Panc1 (cell line): ENCODE data around the gene FAM169A. TPM values are rescaled to one million over a fixed set of nuclear protein-coding genes. Genes with fewer than 3 reads are reported as not detected.
"Not testable (repeated sequence)": the region's sequence is repeated elsewhere in the genome, so short reads cannot be mapped to it uniquely, and the experiment has no call there.

Experiments used
- ATAC-seq: fragments of 200-7000 bp; cut with Tn5 transposase; 2 replicates; pipeline ENCODE4 v1.9.1; 2020; ENCODE audit warnings: mild to moderate bottlenecking, moderate library complexity
- BruUV-seq: library from RNA; stranded (reverse); fragments of 400-500 nt; replicated peaks from 2 replicates; lab custom pipeline; 2021; lab: Mats Ljungman, UMichigan
- CTCF ChIA-PET: fragments of 300-600 bp; sonication (Branson Sonifier 250); formaldehyde crosslinking; loops from one replicate; lab custom pipeline; 2022; ENCODE audit warnings: antibody characterized with exemption; lab: Charles Lee
- POLR2A ChIA-PET: fragments of 300-600 bp; sonication (Branson Sonifier 250); formaldehyde crosslinking; loops from one replicate; lab custom pipeline; 2022; ENCODE audit warnings: antibody characterized with exemption; lab: Charles Lee
- DNase-seq: peaks from one replicate; pipeline ENCODE4 v3.0.0-alpha.2; 2010; ENCODE audit warnings: low read depth, low spot score
- H3K27ac ChIP-seq: 2 replicates; pipeline ENCODE4 v1.5.1; 2011; ENCODE audit warnings: mild to moderate bottlenecking, low read length, inconsistent platforms
- H3K27me3 ChIP-seq: fragments of 200-500 bp; sonication (Bioruptor generic); 2 replicates; pipeline ENCODE4 v1.6.0; 2014; ENCODE audit warnings: low read length, inconsistent platforms; ENCODE audit not compliant: control insufficient read depth, insufficient read depth
- H3K36me3 ChIP-seq: fragments of 200-500 bp; sonication (Bioruptor generic); 2 replicates; pipeline ENCODE4 v1.5.1; 2014; ENCODE audit warnings: inconsistent platforms, mild to moderate bottlenecking, low read length, moderate library complexity; ENCODE audit not compliant: control insufficient read depth, insufficient read depth
- H3K4me1 ChIP-seq: 2 replicates; pipeline ENCODE4 v1.5.1; 2011; ENCODE audit warnings: inconsistent platforms, mild to moderate bottlenecking, low read length, moderate library complexity; ENCODE audit not compliant: control insufficient read depth, insufficient read depth
- H3K4me3 ChIP-seq, 2 experiments: 2 replicates each; pipeline ENCODE4 v1.5.1; 2011 to 2012; ENCODE audit warnings: low read depth in 2 of 2, low read length in 2 of 2, mild to moderate bottlenecking in 2 of 2, inconsistent platforms in 1 of 2, moderate library complexity in 1 of 2
- H3K9me3 ChIP-seq: fragments of 200-500 bp; sonication (Bioruptor generic); 2 replicates; pipeline ENCODE4 v1.5.1; 2014; ENCODE audit warnings: low read depth, mild to moderate bottlenecking, inconsistent platforms, low read length, moderate library complexity; ENCODE audit not compliant: control insufficient read depth, insufficient read depth
- TCF7L2 ChIP-seq: IDR thresholded peaks from 2 replicates; pipeline ENCODE4 v1.6.1; 2011; ENCODE audit warnings: mild to moderate bottlenecking, low read depth, low read length, inconsistent platforms
- in situ Hi-C: cut with HindIII; loops from 2 replicates; pipeline ENCODE4 v1.10.0; 2016; ENCODE audit warnings: low sequenced_read_pairs, low pct_unique_long_range_greater_than_20kb
- intact Hi-C: fragments of 100-400 bp; cut with micrococcal nuclease; formaldehyde crosslinking; loops from one replicate; pipeline ENCODE4 v1.10.0; 2022; ENCODE audit not compliant: unreplicated experiment
- total RNA-seq: library from RNA; stranded (reverse); gene quantifications from one replicate; pipeline ENCODE4 v1.2.1, GENCODE V29; 2021; ENCODE audit not compliant: unreplicated experiment
- TF ChIP-seq, protein P1 (sequence below): fragments of 450-650 bp; IDR thresholded peaks from 2 replicates; pipeline ENCODE4 v1.5.1; 2017; ENCODE audit warnings: mild to moderate bottlenecking

Gene FAM169A
- total RNA-seq, 1 experiment from 2014 or later, result 23.1 TPM

GRCh38 chr5:74911421-74911820 is 45.2 kb upstream of the FAM169A start:
- POLR2A ChIA-PET, BruUV-seq: not testable (repeated sequence)
- intact Hi-C loops, result loop anchor here (10.0 kb wide), 1 partner anchor 147 kb away; the partner anchor contains the start of genes GFM2 and NSA2

DNA sequence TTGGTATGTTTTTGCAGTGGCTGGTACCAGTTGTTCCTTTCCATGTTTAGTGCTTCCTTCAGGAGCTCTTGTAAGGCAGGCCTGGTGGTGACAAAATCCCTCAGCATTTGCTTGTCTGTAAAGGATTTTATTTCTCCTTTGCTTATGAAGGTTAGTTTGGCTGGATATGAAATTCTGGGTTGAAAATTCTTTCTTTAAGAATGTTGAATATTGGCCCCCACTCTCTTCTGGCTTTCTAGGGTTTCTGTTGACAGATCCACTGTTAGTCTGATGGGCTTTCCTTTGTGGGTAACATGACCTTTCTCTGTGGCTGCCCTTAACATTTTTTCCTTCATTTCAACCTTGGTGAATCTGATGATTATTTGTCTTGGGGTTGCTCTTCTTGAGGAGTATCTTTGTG is 43.7 kb upstream of the FAM169A start:
- intact Hi-C loops, result loop anchor here (10.0 kb wide), 1 partner anchor 145 kb away; the partner anchor contains the start of genes GFM2 and NSA2
- H3K36me3 ChIP-seq, H3K27ac ChIP-seq, in situ Hi-C loops, CTCF ChIA-PET, H3K4me1 ChIP-seq, POLR2A ChIA-PET, BruUV-seq, H3K4me3 ChIP-seq, ATAC-seq, DNase-seq, H3K9me3 ChIP-seq, H3K27me3 ChIP-seq: not testable (repeated sequence)

More at GRCh38 chr5:74911421-74911820, 45.2 kb upstream of the FAM169A start:
- H3K27ac ChIP-seq, ATAC-seq, DNase-seq, H3K27me3 ChIP-seq, H3K4me3 ChIP-seq, in situ Hi-C loops, CTCF ChIA-PET, H3K9me3 ChIP-seq, H3K36me3 ChIP-seq: not testable (repeated sequence)
- H3K4me1 ChIP-seq, result peaks cover 10% of the 10 kb centered on the region

DNA sequence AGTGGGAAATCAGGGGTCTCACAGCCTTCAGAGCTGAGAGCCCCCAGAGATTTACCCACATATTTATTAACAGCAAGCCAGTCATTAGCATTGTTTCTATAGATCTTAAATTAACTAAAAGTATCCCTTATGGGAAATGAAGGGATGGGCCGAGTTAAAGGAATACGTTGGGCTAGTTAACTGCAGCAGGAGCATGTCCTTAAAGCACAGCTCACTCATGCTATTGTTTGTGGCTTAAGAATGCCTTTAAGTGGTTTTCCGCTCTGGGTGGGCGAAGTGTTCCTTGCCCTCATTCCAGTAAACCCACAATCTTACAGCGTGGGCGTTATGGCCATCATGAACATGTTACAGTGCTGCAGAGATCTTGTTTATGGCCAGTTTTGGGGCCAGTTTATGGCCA is 42.0 kb upstream of the FAM169A start:
- H3K27me3 ChIP-seq, BruUV-seq, ATAC-seq, POLR2A ChIA-PET, H3K27ac ChIP-seq, in situ Hi-C loops, H3K4me1 ChIP-seq, CTCF ChIA-PET, intact Hi-C loops, H3K36me3 ChIP-seq, H3K4me3 ChIP-seq, H3K9me3 ChIP-seq, DNase-seq: not testable (repeated sequence)

DNA sequence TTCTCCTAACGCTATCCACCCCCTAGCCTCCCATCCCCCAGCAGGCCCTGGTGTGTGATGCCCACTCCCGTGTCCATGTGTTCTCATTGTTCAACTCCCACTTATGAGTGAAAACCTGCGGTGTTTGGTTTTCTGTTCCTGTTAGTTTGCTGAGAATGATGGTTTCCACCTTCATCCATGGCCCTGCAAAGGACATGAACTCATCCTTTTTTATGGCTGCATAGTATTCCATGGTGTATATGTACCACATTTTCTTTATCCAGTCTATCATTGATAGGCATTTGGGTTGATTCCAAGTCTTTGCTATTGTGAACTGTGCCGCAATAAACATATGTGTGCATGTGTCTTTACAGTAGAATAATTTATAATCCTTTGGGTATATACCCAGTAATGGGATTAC is 38.5 kb upstream of the FAM169A start:
- H3K4me3 ChIP-seq, H3K4me1 ChIP-seq, H3K9me3 ChIP-seq, H3K27ac ChIP-seq, H3K36me3 ChIP-seq, CTCF ChIA-PET, BruUV-seq, DNase-seq, in situ Hi-C loops, ATAC-seq, H3K27me3 ChIP-seq, intact Hi-C loops: not testable (repeated sequence)
- POLR2A ChIA-PET, result interaction anchor here (0.7 kb wide), 1 partner anchor 62 kb away, joined by 3 read pairs; no protein-coding TSS in a partner anchor

- intact Hi-C loops, result no loop called here
- in situ Hi-C loops, result no loop called here
Measured at GRCh38 chr5:74903165-74903787, 37.1 kb upstream of the FAM169A start.

More at GRCh38 chr5:74903165-74903787, 37.1 kb upstream of the FAM169A start:
- H3K36me3 ChIP-seq, result no peaks in the 10 kb centered on the region
- no peak overlapping the region for H3K4me3 ChIP-seq
- H3K4me1 ChIP-seq, result no peaks in the 10 kb centered on the region
- TF ChIP-seq, protein P1, sequence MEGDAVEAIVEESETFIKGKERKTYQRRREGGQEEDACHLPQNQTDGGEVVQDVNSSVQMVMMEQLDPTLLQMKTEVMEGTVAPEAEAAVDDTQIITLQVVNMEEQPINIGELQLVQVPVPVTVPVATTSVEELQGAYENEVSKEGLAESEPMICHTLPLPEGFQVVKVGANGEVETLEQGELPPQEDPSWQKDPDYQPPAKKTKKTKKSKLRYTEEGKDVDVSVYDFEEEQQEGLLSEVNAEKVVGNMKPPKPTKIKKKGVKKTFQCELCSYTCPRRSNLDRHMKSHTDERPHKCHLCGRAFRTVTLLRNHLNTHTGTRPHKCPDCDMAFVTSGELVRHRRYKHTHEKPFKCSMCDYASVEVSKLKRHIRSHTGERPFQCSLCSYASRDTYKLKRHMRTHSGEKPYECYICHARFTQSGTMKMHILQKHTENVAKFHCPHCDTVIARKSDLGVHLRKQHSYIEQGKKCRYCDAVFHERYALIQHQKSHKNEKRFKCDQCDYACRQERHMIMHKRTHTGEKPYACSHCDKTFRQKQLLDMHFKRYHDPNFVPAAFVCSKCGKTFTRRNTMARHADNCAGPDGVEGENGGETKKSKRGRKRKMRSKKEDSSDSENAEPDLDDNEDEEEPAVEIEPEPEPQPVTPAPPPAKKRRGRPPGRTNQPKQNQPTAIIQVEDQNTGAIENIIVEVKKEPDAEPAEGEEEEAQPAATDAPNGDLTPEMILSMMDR, result peak; percentile 84
- no peak for TF ChIP-seq TCF7L2
- H3K27me3 ChIP-seq, result no peaks in the 10 kb centered on the region
- CTCF ChIA-PET, result no interaction called here
- ATAC-seq (peak; percentile 92), DNase-seq (no peak)
- no peak overlapping the region for H3K27ac ChIP-seq
- POLR2A ChIA-PET, result no interaction called here
- H3K9me3 ChIP-seq, result no peaks in the 10 kb centered on the region
- BruUV-seq, result no TSS peak
